Measurements from ENCODE around the gene BEST1.

- no peak for TF ChIP-seq POLR2AphosphoS5 (IDR thresholded peaks at IDR 0.05)
- no peak for TF ChIP-seq POLR2A (IDR thresholded peaks at IDR 0.05)
Measured at GRCh38 chr11:61912530-61912898, 37.6 kb upstream of the BEST1 start.
